ENCODE results near the gene CTCFL. TPM values are rescaled to one million over a fixed set of nuclear protein-coding genes. Genes with fewer than 3 reads are reported as not detected.

Gene CTCFL
- total RNA-seq, 3 donors from 2014 or later (not counting 1 experiment from before 2014, with no cell fraction given), result not detected

DNA sequence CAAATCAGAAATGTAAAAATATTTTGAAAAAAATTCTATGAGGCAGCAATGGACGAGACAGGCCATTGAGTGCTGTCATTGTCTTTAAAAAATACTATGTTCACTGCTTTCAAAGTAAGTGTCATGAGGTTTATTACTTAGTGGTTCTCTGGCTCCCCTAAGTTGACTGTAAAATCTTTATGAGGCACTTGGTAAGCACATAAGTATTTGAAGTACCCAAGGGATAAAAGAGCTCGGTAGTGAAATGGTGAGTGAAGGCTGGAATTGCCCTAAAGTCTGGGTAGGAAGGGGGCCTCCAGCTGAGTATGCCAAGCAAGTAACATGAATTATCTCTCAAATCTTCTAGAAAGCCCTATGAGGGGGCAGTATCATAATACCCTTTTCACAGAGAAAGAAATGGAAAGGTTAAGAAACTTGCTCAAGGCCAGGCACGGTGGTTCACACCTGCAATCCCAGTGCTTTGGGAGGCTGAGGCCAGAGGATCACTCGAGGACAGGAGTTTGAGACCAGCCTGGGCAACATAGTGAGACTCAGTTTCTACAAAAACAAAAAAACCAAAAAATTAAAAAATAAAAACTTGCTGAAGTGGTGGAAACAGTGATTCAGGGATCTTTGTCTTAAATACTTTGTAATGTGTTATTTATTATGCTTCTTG lies 5.5 kb upstream of the CTCFL start:
- no peak for DNase-seq
- 86% methylated on average over 4 of the region's 4 CpGs for WGBS (ENCODE audit: insufficient coverage)
- H3K27ac ChIP-seq (ENCODE audit: low read length), result no peak overlapping the region
- H3K36me3 Mint-ChIP-seq, result no peaks in the 10 kb centered on the region
- no peak overlapping the region for H3K27ac Mint-ChIP-seq
- H3K27me3 ChIP-seq (ENCODE audit: control insufficient read depth, insufficient read depth, low read length), result no peaks in the 10 kb centered on the region
- intact Hi-C loops (cut with micrococcal nuclease), result no loop called here
- H3K27me3 Mint-ChIP-seq (ENCODE audit: low read depth in 2 of 2), result peaks cover 13 to 24% of the 10 kb centered on the region in 2 donors
- ATAC-seq, result no peak
- H3K4me3 Mint-ChIP-seq, result no peak overlapping the region
- H3K4me1 Mint-ChIP-seq, result no peaks in the 10 kb centered on the region
- TF ChIP-seq, protein P1, sequence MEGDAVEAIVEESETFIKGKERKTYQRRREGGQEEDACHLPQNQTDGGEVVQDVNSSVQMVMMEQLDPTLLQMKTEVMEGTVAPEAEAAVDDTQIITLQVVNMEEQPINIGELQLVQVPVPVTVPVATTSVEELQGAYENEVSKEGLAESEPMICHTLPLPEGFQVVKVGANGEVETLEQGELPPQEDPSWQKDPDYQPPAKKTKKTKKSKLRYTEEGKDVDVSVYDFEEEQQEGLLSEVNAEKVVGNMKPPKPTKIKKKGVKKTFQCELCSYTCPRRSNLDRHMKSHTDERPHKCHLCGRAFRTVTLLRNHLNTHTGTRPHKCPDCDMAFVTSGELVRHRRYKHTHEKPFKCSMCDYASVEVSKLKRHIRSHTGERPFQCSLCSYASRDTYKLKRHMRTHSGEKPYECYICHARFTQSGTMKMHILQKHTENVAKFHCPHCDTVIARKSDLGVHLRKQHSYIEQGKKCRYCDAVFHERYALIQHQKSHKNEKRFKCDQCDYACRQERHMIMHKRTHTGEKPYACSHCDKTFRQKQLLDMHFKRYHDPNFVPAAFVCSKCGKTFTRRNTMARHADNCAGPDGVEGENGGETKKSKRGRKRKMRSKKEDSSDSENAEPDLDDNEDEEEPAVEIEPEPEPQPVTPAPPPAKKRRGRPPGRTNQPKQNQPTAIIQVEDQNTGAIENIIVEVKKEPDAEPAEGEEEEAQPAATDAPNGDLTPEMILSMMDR (IDR thresholded peaks at IDR 0.05), result no peak
- no peaks in the 10 kb centered on the region for H3K36me3 ChIP-seq (ENCODE audit: control insufficient read depth, insufficient read depth, low read length)
- H3K4me3 ChIP-seq (ENCODE audit: low read length), result no peak overlapping the region
- no peaks in the 10 kb centered on the region for H3K4me1 ChIP-seq (ENCODE audit: control insufficient read depth, insufficient read depth, low read length)
- H3K9me3 ChIP-seq (ENCODE audit: control insufficient read depth, insufficient read depth, low read length), result no peaks in the 10 kb centered on the region
- no peaks in the 10 kb centered on the region for H3K9me3 Mint-ChIP-seq

DNA sequence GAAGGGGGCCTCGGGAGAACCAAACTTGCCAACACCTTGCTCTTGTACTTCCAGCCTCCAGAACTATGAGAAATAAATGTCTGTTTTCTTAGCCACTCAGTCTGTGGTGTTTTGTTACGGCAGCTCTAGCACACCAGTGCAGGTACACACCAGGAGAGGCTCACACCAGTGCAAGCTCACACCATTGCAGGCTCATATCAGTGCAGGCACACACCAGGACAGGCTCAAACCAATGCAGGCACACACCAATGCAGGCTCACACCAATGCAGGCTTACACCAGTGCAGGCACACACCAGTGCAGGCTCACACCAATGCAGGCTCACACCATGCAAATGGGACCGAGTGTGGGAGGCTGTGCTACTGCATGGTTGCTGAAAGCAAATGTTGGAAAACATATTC lies 4.9 kb upstream of the CTCFL start:
- intact Hi-C loops (cut with micrococcal nuclease), result no loop called here
- H3K4me1 ChIP-seq (ENCODE audit: control insufficient read depth, insufficient read depth, low read length), result no peaks in the 10 kb centered on the region
- 90% methylated on average over 3 of the region's 3 CpGs for WGBS (ENCODE audit: insufficient coverage)
- Mint-ChIP-seq H3K27me3 (ENCODE audit: low read depth in 2 of 2) (peaks cover 11 to 17% of the 10 kb centered on the region in 2 donors), H3K9me3 (no peaks in the 10 kb centered on the region), H3K36me3 (no peaks in the 10 kb centered on the region), H3K27ac (no peak overlapping the region), H3K4me1 (no peaks in the 10 kb centered on the region), H3K4me3 (no peak overlapping the region)
- DNase-seq, result no peak
- peak in 1 of 3 donors; percentile 35 for ATAC-seq
- H3K36me3 ChIP-seq (ENCODE audit: control insufficient read depth, insufficient read depth, low read length), result no peaks in the 10 kb centered on the region
- no peaks in the 10 kb centered on the region for H3K27me3 ChIP-seq (ENCODE audit: control insufficient read depth, insufficient read depth, low read length)
- H3K27ac ChIP-seq (ENCODE audit: low read length), result no peak overlapping the region
- TF ChIP-seq, protein P1 (IDR thresholded peaks at IDR 0.05), result no peak
- H3K9me3 ChIP-seq (ENCODE audit: control insufficient read depth, insufficient read depth, low read length), result no peaks in the 10 kb centered on the region
- no peak overlapping the region for H3K4me3 ChIP-seq (ENCODE audit: low read length)

DNA sequence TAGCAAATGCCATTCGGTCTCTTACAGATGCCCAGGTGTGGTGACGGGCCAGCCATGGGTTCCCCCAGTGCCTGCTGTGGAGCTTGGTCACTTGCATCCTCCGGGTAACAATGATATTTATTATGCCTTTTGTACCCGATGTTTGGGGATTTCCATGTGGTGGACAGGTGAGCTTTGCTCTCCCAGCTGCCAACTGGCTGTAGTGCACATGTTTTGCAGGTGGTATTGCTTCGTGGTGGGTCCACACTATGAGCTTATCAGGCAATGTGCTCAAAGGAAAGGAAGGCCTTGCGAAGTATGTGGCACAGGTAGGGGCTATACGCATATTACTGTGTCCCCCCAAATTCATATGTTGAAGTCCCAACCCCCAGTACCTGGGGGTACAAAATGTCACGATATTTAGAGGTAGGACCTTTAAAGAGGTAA lies 4.2 kb upstream of the CTCFL start:
- Histone ChIP-seq H3K4me1 (ENCODE audit: control insufficient read depth, insufficient read depth, low read length) (no peaks in the 10 kb centered on the region), H3K9me3 (ENCODE audit: control insufficient read depth, insufficient read depth, low read length) (no peaks in the 10 kb centered on the region), H3K4me3 (ENCODE audit: low read length) (no peak overlapping the region), H3K27ac (ENCODE audit: low read length) (no peak overlapping the region), H3K36me3 (ENCODE audit: control insufficient read depth, insufficient read depth, low read length) (no peaks in the 10 kb centered on the region), H3K27me3 (ENCODE audit: control insufficient read depth, insufficient read depth, low read length) (no peaks in the 10 kb centered on the region)
- ATAC-seq (no peak), DNase-seq (no peak)
- peaks cover 11% of the 10 kb centered on the region in 2 donors for H3K27me3 Mint-ChIP-seq (ENCODE audit: low read depth in 2 of 2)
- intact Hi-C loops (cut with micrococcal nuclease), result no loop called here
- no peaks in the 10 kb centered on the region for H3K36me3 Mint-ChIP-seq
- H3K4me3 Mint-ChIP-seq, result no peak overlapping the region
- TF ChIP-seq, protein P1 (IDR thresholded peaks at IDR 0.05), result no peak
- WGBS (ENCODE audit: insufficient coverage), result 89% methylated on average over 7 of the region's 8 CpGs
- no peak overlapping the region for H3K27ac Mint-ChIP-seq
- H3K4me1 Mint-ChIP-seq, result no peaks in the 10 kb centered on the region
- H3K9me3 Mint-ChIP-seq, result no peaks in the 10 kb centered on the region

DNA sequence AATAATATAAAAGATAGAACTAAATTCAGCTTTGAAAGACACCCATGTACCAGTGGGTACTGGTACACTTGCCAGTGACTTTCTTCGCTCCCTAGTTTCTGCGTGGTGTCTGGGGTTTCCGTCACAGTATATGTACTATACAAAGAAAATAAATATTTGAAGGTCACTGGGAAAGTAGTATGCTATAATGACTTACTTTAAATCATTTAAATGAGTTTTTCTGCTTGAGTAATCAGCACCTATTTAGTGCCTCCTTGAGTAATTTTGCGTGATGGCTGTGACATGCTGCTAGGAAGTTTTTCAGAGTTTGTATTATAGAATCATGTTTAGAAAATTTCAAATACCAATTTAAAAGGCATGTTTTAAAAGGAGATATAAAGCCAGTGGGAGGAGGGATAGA lies 3.2 kb upstream of the CTCFL start:
- H3K4me3 Mint-ChIP-seq, result no peak overlapping the region
- intact Hi-C loops (cut with micrococcal nuclease), result no loop called here

More for the DNA sequence above, 3.2 kb upstream of the CTCFL start:
- Histone ChIP-seq H3K27me3 (ENCODE audit: control insufficient read depth, insufficient read depth, low read length) (no peaks in the 10 kb centered on the region), H3K9me3 (ENCODE audit: control insufficient read depth, insufficient read depth, low read length) (no peaks in the 10 kb centered on the region), H3K36me3 (ENCODE audit: control insufficient read depth, insufficient read depth, low read length) (no peaks in the 10 kb centered on the region), H3K4me3 (ENCODE audit: low read length) (no peak overlapping the region), H3K4me1 (ENCODE audit: control insufficient read depth, insufficient read depth, low read length) (no peaks in the 10 kb centered on the region), H3K27ac (ENCODE audit: low read length) (no peak overlapping the region)
- ATAC-seq (no peak), DNase-seq (no peak)
- H3K27me3 Mint-ChIP-seq (ENCODE audit: low read depth in 2 of 2), result peaks cover 1 to 5% of the 10 kb centered on the region in 2 donors
- no peak overlapping the region for H3K27ac Mint-ChIP-seq
- no peaks in the 10 kb centered on the region for H3K36me3 Mint-ChIP-seq
- no peaks in the 10 kb centered on the region for H3K4me1 Mint-ChIP-seq
- H3K9me3 Mint-ChIP-seq, result no peaks in the 10 kb centered on the region
- TF ChIP-seq, protein P1 (IDR thresholded peaks at IDR 0.05), result no peak
- whole genome bisulfite sequencing (ENCODE audit: insufficient coverage), result 96% methylated on average over 3 of the region's 4 CpGs

All from natural killer cell (primary cell).